ENCODE measurements around the gene FCAMR. TPM values are rescaled to one million over a fixed set of nuclear protein-coding genes. Genes with fewer than 3 reads are reported as not detected.

The FCAMR gene
- total RNA-seq, 3 donors from 2014 or later = 0.41 to 0.98 (median 0.84) TPM

DNA sequence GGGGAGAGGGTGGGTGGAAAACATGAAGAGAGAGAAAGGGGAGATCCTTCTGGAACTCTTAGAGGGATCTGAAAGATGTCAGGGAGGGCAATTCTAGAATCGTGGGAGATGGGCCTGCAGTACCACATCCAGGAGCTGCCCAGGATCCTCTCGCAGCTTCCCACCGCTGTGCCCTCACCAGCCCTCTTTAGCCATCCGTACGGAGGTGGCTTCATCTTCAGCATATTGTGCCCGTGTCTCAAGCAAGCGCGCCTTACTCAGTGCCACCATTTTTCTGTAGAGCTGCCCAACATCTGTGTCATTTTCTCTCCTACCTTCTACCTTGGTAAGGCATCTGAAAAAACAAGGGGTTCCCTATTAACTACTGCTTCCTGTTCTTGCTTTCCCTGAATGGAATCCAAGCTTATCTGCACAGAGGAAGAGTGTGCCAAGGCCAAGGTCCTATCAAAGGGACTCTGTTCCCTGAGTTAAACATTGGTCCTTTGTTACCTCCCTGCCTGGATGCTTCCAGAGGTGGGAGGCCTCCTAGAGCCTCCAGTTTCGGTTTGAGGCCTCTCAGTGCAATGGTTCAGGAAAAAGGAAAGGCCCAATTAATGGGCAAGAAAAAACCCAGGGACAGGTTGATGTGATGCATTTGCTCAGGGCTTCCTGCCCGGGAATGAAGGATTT lies 39.1 kb upstream of the FCAMR start:
- Histone ChIP-seq H3K4me3 (no peak overlapping the region), H3K36me3 (ENCODE audit: low read depth) (no peaks in the 10 kb centered on the region), H3K9me3 (no peaks in the 10 kb centered on the region), H3K4me1 (ENCODE audit: low read depth) (peaks cover 16% of the 10 kb centered on the region)
- peak; percentile 71 for ATAC-seq
- TF ChIP-seq, protein P1, sequence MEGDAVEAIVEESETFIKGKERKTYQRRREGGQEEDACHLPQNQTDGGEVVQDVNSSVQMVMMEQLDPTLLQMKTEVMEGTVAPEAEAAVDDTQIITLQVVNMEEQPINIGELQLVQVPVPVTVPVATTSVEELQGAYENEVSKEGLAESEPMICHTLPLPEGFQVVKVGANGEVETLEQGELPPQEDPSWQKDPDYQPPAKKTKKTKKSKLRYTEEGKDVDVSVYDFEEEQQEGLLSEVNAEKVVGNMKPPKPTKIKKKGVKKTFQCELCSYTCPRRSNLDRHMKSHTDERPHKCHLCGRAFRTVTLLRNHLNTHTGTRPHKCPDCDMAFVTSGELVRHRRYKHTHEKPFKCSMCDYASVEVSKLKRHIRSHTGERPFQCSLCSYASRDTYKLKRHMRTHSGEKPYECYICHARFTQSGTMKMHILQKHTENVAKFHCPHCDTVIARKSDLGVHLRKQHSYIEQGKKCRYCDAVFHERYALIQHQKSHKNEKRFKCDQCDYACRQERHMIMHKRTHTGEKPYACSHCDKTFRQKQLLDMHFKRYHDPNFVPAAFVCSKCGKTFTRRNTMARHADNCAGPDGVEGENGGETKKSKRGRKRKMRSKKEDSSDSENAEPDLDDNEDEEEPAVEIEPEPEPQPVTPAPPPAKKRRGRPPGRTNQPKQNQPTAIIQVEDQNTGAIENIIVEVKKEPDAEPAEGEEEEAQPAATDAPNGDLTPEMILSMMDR (IDR thresholded peaks at IDR 0.05) = no peak
- intact Hi-C loops (cut with DNase I, micrococcal nuclease) = no loop called here
- no peak for DNase-seq

DNA sequence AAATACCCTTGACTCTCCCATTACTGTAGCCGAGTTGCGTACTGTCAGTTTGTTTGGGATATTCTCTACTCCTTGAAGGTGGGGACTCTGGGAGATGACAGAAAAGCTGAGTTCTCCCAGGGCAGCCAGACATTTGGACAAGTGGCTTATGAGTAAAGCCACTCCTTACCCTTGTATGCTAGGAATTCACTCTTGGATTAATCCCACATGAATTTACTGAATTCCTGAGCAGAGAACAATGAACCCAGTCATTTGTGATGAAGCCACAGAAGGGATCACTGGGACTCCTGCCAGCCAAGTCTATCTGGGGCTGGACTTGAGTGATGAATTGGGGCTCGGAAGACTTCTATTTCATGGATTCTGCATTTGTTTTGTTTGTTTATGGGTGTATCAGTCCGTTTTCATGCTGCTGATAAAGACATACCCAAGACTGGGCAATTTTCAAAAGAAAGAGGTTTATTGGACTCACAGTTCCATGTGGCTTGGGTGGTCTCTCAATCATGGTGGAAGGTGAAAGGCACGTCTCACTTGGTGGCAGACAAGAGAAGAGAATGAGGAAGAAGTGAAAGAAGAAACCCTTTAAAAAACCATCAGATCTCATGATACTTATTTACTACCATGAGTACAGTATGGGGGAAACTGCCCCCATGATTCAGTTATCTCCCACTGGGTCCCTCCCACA lies 37.2 kb upstream of the FCAMR start:
- no peaks in the 10 kb centered on the region for H3K36me3 ChIP-seq (ENCODE audit: low read depth)
- ATAC-seq = no peak
- H3K9me3 ChIP-seq = no peaks in the 10 kb centered on the region
- DNase-seq = no peak
- no peak overlapping the region for H3K4me3 ChIP-seq
- peaks cover 16% of the 10 kb centered on the region for H3K4me1 ChIP-seq (ENCODE audit: low read depth)
- intact Hi-C loops (cut with DNase I, micrococcal nuclease) = no loop called here
- TF ChIP-seq, protein P1 (IDR thresholded peaks at IDR 0.05) = no peak

DNA sequence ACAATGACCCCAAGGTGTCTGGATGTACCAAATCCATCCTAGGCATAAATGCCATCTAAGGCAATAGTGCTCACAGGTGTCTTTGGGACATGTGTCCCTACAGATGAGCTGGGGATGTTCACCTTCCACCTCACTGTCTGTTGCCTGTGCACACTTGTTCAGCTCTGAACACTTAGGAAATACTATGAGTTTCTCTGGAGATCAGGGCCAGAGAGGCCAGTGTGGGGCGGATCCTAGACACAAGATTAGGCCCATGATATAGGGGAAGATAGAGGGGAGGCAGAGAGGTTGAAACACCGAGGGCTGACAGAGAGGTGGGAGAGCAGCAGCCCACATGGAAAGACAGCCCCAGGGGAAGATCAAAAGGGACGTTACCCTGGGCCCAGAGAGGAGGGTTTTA lies 36.7 kb upstream of the FCAMR start:
- DNase-seq (no peak), ATAC-seq (no peak)
- Histone ChIP-seq H3K9me3 (no peaks in the 10 kb centered on the region), H3K36me3 (ENCODE audit: low read depth) (no peaks in the 10 kb centered on the region), H3K4me1 (ENCODE audit: low read depth) (peaks cover 18% of the 10 kb centered on the region), H3K4me3 (no peak overlapping the region)
- intact Hi-C loops (cut with DNase I, micrococcal nuclease) = no loop called here
- TF ChIP-seq, protein P1 (IDR thresholded peaks at IDR 0.05) = no peak

DNA sequence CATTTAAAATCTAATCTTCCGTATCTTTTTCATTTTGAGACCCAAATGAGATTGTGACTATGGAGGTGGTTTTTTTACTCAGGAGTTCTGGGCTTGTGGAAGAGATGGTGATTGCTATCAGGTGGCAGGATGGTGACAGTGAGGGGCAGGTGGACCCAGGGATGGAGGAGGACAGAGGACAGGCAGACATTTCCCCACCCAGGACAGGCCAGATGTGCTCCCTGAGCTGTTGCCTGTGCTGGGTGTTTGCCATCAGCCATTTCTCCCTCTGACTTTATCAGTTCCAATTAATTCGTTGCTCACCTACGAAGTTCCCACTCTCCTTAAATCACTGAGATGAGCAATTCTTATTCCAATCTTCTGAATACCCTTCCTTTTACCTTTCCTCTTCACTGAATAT lies 35.8 kb upstream of the FCAMR start:
- H3K4me1 ChIP-seq (ENCODE audit: low read depth) = peaks cover 18% of the 10 kb centered on the region
- no peak overlapping the region for H3K4me3 ChIP-seq
- no peaks in the 10 kb centered on the region for H3K9me3 ChIP-seq
- TF ChIP-seq, protein P1 (IDR thresholded peaks at IDR 0.05) = no peak
- DNase-seq = no peak
- H3K36me3 ChIP-seq (ENCODE audit: low read depth) = no peaks in the 10 kb centered on the region
- intact Hi-C loops (cut with DNase I, micrococcal nuclease) = no loop called here
- no peak for ATAC-seq

DNA sequence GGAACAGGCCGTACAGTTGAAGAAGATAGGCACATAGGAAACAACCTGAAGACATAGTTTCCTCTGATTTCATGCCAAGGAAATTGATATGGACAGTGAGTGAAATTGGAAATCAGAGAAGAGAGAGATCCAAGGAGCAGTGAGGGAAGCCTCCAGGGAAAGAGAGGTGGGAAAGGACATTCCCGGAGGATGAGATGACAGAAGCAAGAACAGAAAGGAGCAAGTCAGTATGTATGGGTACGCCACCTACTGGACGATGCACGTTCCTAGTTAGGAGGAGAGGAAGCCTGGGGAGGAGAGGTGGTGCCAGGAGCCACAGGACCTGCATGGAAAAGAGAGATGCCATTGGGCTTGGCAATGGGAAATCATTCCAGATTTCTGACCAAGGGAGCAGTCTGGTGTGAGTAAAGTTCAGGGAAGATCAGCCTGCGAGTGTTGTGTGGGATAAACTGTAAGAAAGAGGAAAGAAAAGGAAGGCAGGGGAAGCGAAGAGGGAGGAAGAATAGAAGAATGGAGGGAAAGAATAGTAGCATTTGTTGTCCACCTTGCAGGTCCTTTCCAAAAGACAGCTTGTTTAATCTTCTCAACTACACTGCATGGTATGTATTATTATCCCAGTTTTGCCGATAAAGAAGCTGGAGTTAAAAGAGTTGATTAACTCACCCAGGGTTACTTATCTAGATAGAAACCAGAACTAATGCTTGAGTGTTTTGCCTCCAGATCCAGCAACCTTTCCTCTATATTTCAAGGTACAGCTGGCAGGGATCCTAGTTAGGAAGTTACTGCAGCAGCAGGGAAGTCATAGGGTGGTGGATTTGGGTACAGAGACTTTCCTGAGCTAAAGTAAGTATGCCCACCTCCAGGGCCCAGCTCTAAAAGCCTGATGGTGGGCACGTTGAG lies 34.9 kb upstream of the FCAMR start:
- peak in 1 of 3 donors; percentile 84 for DNase-seq
- peak; percentile 83 for ATAC-seq
- TF ChIP-seq, protein P1 (IDR thresholded peaks at IDR 0.05) = peak; percentile 57
- intact Hi-C loops (cut with DNase I, micrococcal nuclease) = no loop called here
- H3K9me3 ChIP-seq = no peaks in the 10 kb centered on the region
- H3K36me3 ChIP-seq (ENCODE audit: low read depth) = no peaks in the 10 kb centered on the region
- H3K4me3 ChIP-seq = no peak overlapping the region
- H3K4me1 ChIP-seq (ENCODE audit: low read depth) = peaks cover 14% of the 10 kb centered on the region
